ENCODE measurements around the gene TPRA1. TPM values are rescaled to one million over a fixed set of nuclear protein-coding genes. Genes with fewer than 3 reads are reported as not detected.

The TPRA1 gene
- total and polyA plus RNA-seq, 9 of the 15 experiments (the other 6 are each of a cell fraction or from before 2014, with no cell fraction given): 0.66 to 21.5 (median 11.1) TPM

- H2AFZ ChIP-seq (ENCODE audit: low read depth, low read length): no peak overlapping the region
- H3K9me1 ChIP-seq (ENCODE audit: control insufficient read depth, insufficient read depth, low read length): no peaks in the 10 kb centered on the region
- no TSS peak for BruUV-seq (replicated peaks)
- no peak overlapping the region for H3K4me2 ChIP-seq (ENCODE audit: insufficient read depth, low read length)
- 1% methylated on average over 9 of the region's 14 CpGs for WGBS (ENCODE audit: insufficient coverage, low coverage, missing lambda C conversion rate)
- H3K4me1 ChIP-seq (replicated peaks in 1 of 2; ENCODE audit: control insufficient read depth in 2 of 2, insufficient read depth in 2 of 2, low read length in 2 of 2): peaks cover 0 to 16% of the 10 kb centered on the region in 2 experiments; a peak in 2 of 5 replicates
- no peaks in the 10 kb centered on the region for H4K20me1 ChIP-seq (replicated peaks; ENCODE audit: control insufficient read depth, insufficient read depth, low read length)
- H3K9ac ChIP-seq (ENCODE audit: insufficient read depth in 1 of 2, low read depth in 2 of 2, low read length in 2 of 2): no peak overlapping the region
- H3K27me3 ChIP-seq (ENCODE audit: control insufficient read depth in 2 of 2, insufficient read depth in 2 of 2, low read length in 2 of 2): peaks cover 2 to 50% of the 10 kb centered on the region in 2 experiments; a peak in 3 of 5 replicates
- no peak for DNase-seq (ENCODE audit: extremely low read depth in 1 of 4, low spot score in 3 of 4)
- no peak for ATAC-seq
- FAIRE-seq: no peak
- in situ Hi-C loops (cut with MboI): no loop called here
- ChIA-PET POLR2A (interaction anchor here (0.5 to 0.8 kb wide), 2 partner anchors 39 to 169 kb away, joined by 3 read pairs; no protein-coding TSS in a partner anchor), CTCF (ENCODE audit: low intra/inter-chr PET ratio) (no interaction called here)
- no peak overlapping the region for H3K27ac ChIP-seq (ENCODE audit: extremely low read depth, low read depth, low read length)
- intact Hi-C loops (cut with micrococcal nuclease): no loop called here
- H3K4me3 ChIP-seq: no peak overlapping the region
- H3K79me2 ChIP-seq (ENCODE audit: control insufficient read depth, insufficient read depth, low read length): no peaks in the 10 kb centered on the region
- TF ChIP-seq MNT (conservative IDR thresholded peaks at IDR 0.05) (no peak), ZNF589 (CRISPR knock-in tag; IDR thresholded peaks at IDR 0.05; ENCODE audit: low read depth) (no peak), MCM7 (IDR thresholded peaks at IDR 0.05) (no peak), ZNF449 (CRISPR knock-in tag; IDR thresholded peaks at IDR 0.05) (no peak), PHB2 (IDR thresholded peaks at IDR 0.05; ENCODE audit: low read depth) (no peak), CTBP1 (IDR thresholded peaks at IDR 0.05; ENCODE audit: borderline replicate concordance) (no peak), POLR2A (conservative IDR thresholded peaks at IDR 0.05) (no peak)
- H3K36me3 ChIP-seq (ENCODE audit: control insufficient read depth, insufficient read depth, low read length): no peaks in the 10 kb centered on the region
- no peaks in the 10 kb centered on the region for H3K9me3 ChIP-seq (replicated peaks; ENCODE audit: control insufficient read depth, insufficient read depth, low read depth, low read length)
These were observed 44.6 kb downstream of the TPRA1 start for GRCh38 chr3:127545711-127546457.
